HL-60 (cell line): ENCODE measurements around the gene FEM1A.
"Not testable (repeated sequence)": the region's sequence is repeated elsewhere in the genome, so short reads cannot be mapped to it uniquely, and the experiment has no call there.

Experiments used
- DNase-seq, 2 experiments: peaks; one replicate each; pipeline ENCODE4 v3.0.0-alpha.2; 2010 to 2020; ENCODE audit warnings: low read depth in 1 of 2, low spot score in 1 of 2
- H3K27ac ChIP-seq: fragments of 250-450 bp; sonication (Bioruptor Pico); replicated peaks from 2 replicates; pipeline ENCODE4 v1.5.1; 2020; ENCODE audit warnings: mild to moderate bottlenecking, moderate library complexity
- H3K27me3 ChIP-seq: fragments of 250-450 bp; sonication (Bioruptor Pico); 2 replicates; pipeline ENCODE4 v1.5.1; 2021; ENCODE audit warnings: mild to moderate bottlenecking, moderate library complexity; ENCODE audit not compliant: insufficient read depth, poor library complexity, severe bottlenecking
- H3K4me3 ChIP-seq: replicated peaks from 2 replicates; pipeline ENCODE4 v1.5.1; 2011; ENCODE audit warnings: mild to moderate bottlenecking, control low read depth, low read length; ENCODE audit not compliant: insufficient read depth
- GABPA ChIP-seq: IDR thresholded peaks from 2 replicates; pipeline ENCODE4 v1.6.1; 2012; ENCODE audit warnings: low read depth
- POLR2AphosphoS5 ChIP-seq: IDR thresholded peaks from 2 replicates; pipeline ENCODE4 v1.6.1; 2012; ENCODE audit warnings: low read depth
- REST ChIP-seq: IDR thresholded peaks from 2 replicates; pipeline ENCODE4 v1.6.1; 2012; ENCODE audit warnings: low read depth; ENCODE audit not compliant: insufficient replicate concordance
- SPI1 ChIP-seq: IDR thresholded peaks from 2 replicates; pipeline ENCODE4 v1.6.1; 2012; ENCODE audit warnings: low read depth, mild to moderate bottlenecking, borderline replicate concordance
- TF ChIP-seq, protein P1 (sequence below): IDR thresholded peaks from one replicate; pipeline ENCODE4 v1.5.1; 2011; ENCODE audit warnings: low read length, control low read depth, inconsistent platforms; ENCODE audit not compliant: insufficient read depth

FEM1A gene

DNA sequence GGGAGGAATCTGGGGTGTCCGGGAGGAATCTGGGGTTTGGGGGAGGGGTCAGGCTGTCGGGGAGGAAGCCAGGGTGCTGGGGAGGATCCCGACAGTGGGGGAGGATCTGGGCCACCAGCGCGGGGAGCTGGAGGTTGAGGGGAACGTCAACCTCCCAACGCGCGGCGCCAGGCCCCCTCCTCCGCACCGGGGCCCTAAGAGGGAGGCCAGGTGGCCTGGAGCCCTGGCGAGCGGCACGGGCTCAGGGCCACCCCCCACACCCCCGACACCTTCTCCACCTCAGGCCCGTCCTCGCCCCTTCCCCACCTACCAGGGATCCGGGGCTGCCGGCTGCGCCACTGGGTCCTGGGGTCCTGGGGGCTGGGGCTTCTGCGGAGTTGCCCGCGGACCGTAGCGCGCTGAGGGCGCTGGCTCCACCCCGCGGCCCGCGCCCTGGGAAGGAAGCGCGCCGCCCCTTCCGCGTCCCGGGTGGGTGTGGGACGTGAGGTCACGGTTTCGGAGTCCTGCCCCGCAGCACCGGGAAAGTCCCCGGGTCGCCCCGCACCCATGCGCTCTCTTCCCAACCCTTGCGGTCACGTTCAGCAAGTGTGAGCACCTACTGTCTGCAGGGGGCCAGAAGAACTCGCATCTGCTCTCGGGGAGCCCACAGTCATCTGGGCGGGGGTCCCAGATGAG, 39.9 kb downstream of the FEM1A start, which contains the start of gene TICAM1:
Gene TICAM1, minus strand, starts transcription at position 409 of the 675 bp plus-strand sequence. CDS start 13,335 bp downstream, outside the sequence.
- H3K27ac ChIP-seq, result peak within 1 kb of the TSS; percentile 63
- TF ChIP-seq POLR2AphosphoS5, result peak; percentile 54; the same call in 1 of the 2 replicates
- TF ChIP-seq, protein P1, sequence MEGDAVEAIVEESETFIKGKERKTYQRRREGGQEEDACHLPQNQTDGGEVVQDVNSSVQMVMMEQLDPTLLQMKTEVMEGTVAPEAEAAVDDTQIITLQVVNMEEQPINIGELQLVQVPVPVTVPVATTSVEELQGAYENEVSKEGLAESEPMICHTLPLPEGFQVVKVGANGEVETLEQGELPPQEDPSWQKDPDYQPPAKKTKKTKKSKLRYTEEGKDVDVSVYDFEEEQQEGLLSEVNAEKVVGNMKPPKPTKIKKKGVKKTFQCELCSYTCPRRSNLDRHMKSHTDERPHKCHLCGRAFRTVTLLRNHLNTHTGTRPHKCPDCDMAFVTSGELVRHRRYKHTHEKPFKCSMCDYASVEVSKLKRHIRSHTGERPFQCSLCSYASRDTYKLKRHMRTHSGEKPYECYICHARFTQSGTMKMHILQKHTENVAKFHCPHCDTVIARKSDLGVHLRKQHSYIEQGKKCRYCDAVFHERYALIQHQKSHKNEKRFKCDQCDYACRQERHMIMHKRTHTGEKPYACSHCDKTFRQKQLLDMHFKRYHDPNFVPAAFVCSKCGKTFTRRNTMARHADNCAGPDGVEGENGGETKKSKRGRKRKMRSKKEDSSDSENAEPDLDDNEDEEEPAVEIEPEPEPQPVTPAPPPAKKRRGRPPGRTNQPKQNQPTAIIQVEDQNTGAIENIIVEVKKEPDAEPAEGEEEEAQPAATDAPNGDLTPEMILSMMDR, result no peak
- H3K4me3 ChIP-seq, result peak within 1 kb of the TSS; percentile 82
- no peaks in the 10 kb centered on the region for H3K27me3 ChIP-seq
- peak; percentile 37 to 75 for DNase-seq

- peak overlapping the region; percentile 82 for H3K4me3 ChIP-seq
- not testable (repeated sequence) for H3K27me3 ChIP-seq, DNase-seq
- peak overlapping the region; percentile 63 for H3K27ac ChIP-seq
These were observed 40.4 kb downstream of the FEM1A start for GRCh38 chr19:4831979-4832340.

GRCh38 chr19:4832776-4833175, 41.2 kb downstream of the FEM1A start:
- H3K4me3 ChIP-seq, result no peak overlapping the region
- DNase-seq, result no peak
- no peak overlapping the region for H3K27ac ChIP-seq
- H3K27me3 ChIP-seq, result no peaks in the 10 kb centered on the region
- TF ChIP-seq, protein P1, result no peak
- TF ChIP-seq REST (no peak), GABPA (no peak), SPI1 (no peak), POLR2AphosphoS5 (no peak)

GRCh38 chr19:4839192-4839591, 47.7 kb downstream of the FEM1A start:
- no peak overlapping the region for H3K27ac ChIP-seq
- no peak for DNase-seq
- no peaks in the 10 kb centered on the region for H3K27me3 ChIP-seq
- H3K4me3 ChIP-seq, result no peak overlapping the region
- TF ChIP-seq POLR2AphosphoS5 (no peak), SPI1 (no peak), REST (no peak), GABPA (no peak)
- TF ChIP-seq, protein P1, result no peak
